Measurements from ENCODE around the gene HS3ST6. TPM values are rescaled to one million over a fixed set of nuclear protein-coding genes. Genes with fewer than 3 reads are reported as not detected.
"Not testable (repeated sequence)": the region's sequence is repeated elsewhere in the genome, so short reads cannot be mapped to it uniquely, and the experiment has no call there.

The HS3ST6 gene
- total RNA-seq, 2 experiments from 2014 or later: not detected

DNA sequence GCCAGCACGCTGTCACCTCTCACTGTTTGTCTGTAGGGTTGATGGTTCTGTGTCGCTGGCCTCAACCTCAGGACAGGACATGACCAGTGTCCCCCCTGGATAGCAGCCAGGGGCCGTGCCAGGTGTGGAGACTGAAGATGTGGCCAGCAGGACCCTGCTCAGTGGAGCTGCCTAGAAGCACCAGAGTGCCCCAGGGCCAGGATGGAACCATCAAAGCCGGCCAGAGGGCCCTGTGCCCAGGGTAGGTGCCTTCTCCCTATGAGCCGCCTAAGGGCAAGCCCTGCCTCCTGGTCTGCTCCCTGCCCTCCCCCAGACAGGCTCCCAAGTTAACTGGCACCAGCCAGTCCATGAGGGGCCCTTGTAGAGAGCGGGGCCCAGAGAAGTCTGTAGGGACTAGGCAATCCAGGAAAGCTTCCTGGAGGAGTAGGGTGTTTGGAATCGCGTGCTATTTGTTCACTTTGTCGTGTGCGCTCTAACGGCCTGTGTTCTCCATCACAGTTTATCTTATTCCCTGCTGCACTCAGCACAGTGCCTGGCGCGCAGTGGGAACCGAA is 40.6 kb upstream of the HS3ST6 start:
- BruUV-seq (replicated peaks): no TSS peak
- Histone ChIP-seq H3K9me2 (ENCODE audit: insufficient read depth, low read length) (no peaks in the 10 kb centered on the region), H3K27ac (ENCODE audit: low read depth, low read length, poor library complexity, severe bottlenecking) (no peak overlapping the region), H3K36me3 (ENCODE audit: insufficient read depth, low read length) (peaks cover 34% of the 10 kb centered on the region), H3K4me3 (ENCODE audit: low read depth, low read length, poor library complexity, severe bottlenecking) (peak overlapping the region; percentile 82), H3K4me1 (ENCODE audit: insufficient read depth, low read length, poor library complexity, severe bottlenecking) (peaks cover 31% of the 10 kb centered on the region), H2AFZ (ENCODE audit: low read length) (peak overlapping the region; percentile 77; the same call in 1 of the 2 replicates), H3K79me2 (ENCODE audit: insufficient read depth, low read depth, low read length) (peaks cover 34% of the 10 kb centered on the region), H4K20me1 (ENCODE audit: insufficient read depth, low read length) (peaks cover 11% of the 10 kb centered on the region), H3K9me3 (ENCODE audit: low read length) (no peaks in the 10 kb centered on the region), H3K4me2 (ENCODE audit: low read length) (peak overlapping the region; percentile 58; the same call in 1 of the 2 replicates)
- TF ChIP-seq, protein P1, sequence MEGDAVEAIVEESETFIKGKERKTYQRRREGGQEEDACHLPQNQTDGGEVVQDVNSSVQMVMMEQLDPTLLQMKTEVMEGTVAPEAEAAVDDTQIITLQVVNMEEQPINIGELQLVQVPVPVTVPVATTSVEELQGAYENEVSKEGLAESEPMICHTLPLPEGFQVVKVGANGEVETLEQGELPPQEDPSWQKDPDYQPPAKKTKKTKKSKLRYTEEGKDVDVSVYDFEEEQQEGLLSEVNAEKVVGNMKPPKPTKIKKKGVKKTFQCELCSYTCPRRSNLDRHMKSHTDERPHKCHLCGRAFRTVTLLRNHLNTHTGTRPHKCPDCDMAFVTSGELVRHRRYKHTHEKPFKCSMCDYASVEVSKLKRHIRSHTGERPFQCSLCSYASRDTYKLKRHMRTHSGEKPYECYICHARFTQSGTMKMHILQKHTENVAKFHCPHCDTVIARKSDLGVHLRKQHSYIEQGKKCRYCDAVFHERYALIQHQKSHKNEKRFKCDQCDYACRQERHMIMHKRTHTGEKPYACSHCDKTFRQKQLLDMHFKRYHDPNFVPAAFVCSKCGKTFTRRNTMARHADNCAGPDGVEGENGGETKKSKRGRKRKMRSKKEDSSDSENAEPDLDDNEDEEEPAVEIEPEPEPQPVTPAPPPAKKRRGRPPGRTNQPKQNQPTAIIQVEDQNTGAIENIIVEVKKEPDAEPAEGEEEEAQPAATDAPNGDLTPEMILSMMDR (conservative IDR thresholded peaks at IDR 0.05; ENCODE audit: low read length): no peak
- no peak for TF ChIP-seq EZH2phosphoT487 (IDR thresholded peaks at IDR 0.05; ENCODE audit: borderline replicate concordance, low read depth, low read length)
- intact Hi-C loops (cut with micrococcal nuclease; ENCODE audit: unreplicated experiment): no loop called here
- DNase-seq (ENCODE audit: low spot score): no peak
- POLR2A ChIA-PET: no interaction called here
- CTCF ChIA-PET (ENCODE audit: unreplicated experiment): no interaction called here

DNA sequence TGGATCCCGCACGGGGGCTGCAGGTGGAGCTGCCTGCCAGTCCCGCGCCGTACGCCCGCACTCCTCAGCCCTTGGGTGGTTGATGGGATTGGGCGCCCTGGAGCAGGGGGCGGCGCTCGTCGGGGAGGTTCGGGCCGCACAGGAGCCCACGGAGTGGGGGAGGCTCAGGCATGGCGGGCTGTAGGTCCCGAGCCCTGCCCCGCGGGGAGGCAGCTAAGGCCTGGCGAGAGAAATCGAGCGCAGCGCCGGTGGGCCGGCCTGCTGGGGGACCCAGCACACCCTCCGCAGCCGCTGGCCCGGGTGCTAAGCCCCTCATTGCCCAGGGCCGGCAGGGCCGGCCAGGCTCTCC is 39.9 kb upstream of the HS3ST6 start:
- H3K4me1 ChIP-seq (ENCODE audit: insufficient read depth, low read length, poor library complexity, severe bottlenecking): peaks cover 31% of the 10 kb centered on the region
- DNase-seq (ENCODE audit: low spot score); H4K20me1 ChIP-seq (ENCODE audit: insufficient read depth, low read length); H3K4me2 ChIP-seq (ENCODE audit: low read length); H3K27ac ChIP-seq (ENCODE audit: low read depth, low read length, poor library complexity, severe bottlenecking); BruUV-seq (replicated peaks); CTCF ChIA-PET (ENCODE audit: unreplicated experiment); H3K9me3 ChIP-seq (ENCODE audit: low read length); H3K4me3 ChIP-seq (ENCODE audit: low read depth, low read length, poor library complexity, severe bottlenecking); POLR2A ChIA-PET; H3K9me2 ChIP-seq (ENCODE audit: insufficient read depth, low read length); H2AFZ ChIP-seq (ENCODE audit: low read length); intact Hi-C loops (cut with micrococcal nuclease; ENCODE audit: unreplicated experiment): not testable (repeated sequence)
- peaks cover 28% of the 10 kb centered on the region for H3K36me3 ChIP-seq (ENCODE audit: insufficient read depth, low read length)
- H3K79me2 ChIP-seq (ENCODE audit: insufficient read depth, low read depth, low read length): peaks cover 27% of the 10 kb centered on the region

DNA sequence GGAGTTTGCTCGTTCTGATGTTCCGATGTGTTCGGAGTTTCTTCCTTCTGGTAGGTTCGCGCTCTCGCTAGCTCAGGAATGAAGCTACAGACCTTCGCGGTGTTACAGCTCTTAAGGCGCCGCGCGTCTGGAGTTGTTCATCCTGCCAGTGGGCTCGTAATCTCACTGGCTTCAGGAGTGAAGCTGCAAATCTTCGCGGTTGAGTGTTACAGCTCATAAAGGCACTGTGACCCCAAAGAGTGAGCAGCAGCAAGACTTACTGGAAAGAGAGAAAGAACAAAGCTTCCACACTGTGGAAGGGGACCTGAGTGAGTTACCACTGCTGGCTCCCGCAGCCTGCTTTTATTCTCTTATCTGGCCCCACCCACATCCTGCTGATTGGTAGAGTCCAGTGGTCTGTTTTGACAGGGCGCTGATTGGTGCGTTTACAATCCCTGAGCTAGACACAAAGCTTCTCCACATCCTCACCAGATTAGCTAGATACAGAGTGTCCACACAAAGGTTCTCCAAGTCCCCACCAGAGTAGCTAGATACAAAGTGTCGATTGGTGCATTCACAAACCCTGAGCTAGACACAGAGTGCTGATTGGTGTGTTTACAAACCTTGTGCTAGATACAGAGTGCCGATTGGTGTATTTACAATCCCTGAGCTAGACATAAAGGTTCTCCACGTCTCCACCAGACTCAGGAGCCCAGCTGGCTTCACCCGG is 39.4 kb upstream of the HS3ST6 start:
- DNase-seq (ENCODE audit: low spot score); intact Hi-C loops (cut with micrococcal nuclease; ENCODE audit: unreplicated experiment); CTCF ChIA-PET (ENCODE audit: unreplicated experiment); H3K9me2 ChIP-seq (ENCODE audit: insufficient read depth, low read length); POLR2A ChIA-PET; H4K20me1 ChIP-seq (ENCODE audit: insufficient read depth, low read length); H3K4me2 ChIP-seq (ENCODE audit: low read length); BruUV-seq (replicated peaks); H3K27ac ChIP-seq (ENCODE audit: low read depth, low read length, poor library complexity, severe bottlenecking); H3K4me3 ChIP-seq (ENCODE audit: low read depth, low read length, poor library complexity, severe bottlenecking); H2AFZ ChIP-seq (ENCODE audit: low read length); H3K9me3 ChIP-seq (ENCODE audit: low read length): not testable (repeated sequence)
- Histone ChIP-seq H3K36me3 (ENCODE audit: insufficient read depth, low read length) (peaks cover 22% of the 10 kb centered on the region), H3K4me1 (ENCODE audit: insufficient read depth, low read length, poor library complexity, severe bottlenecking) (peaks cover 27% of the 10 kb centered on the region), H3K79me2 (ENCODE audit: insufficient read depth, low read depth, low read length) (peaks cover 22% of the 10 kb centered on the region; the same call in 1 of the 2 replicates)

Measured in OCI-LY7 (cell line).